Measurements from ENCODE around the gene PPARD. TPM values are rescaled to one million over a fixed set of nuclear protein-coding genes. Genes with fewer than 3 reads are reported as not detected.

The PPARD gene
- total and polyA plus RNA-seq, 4 donors = 5.9 to 27.7 (median 20.8) TPM

DNA sequence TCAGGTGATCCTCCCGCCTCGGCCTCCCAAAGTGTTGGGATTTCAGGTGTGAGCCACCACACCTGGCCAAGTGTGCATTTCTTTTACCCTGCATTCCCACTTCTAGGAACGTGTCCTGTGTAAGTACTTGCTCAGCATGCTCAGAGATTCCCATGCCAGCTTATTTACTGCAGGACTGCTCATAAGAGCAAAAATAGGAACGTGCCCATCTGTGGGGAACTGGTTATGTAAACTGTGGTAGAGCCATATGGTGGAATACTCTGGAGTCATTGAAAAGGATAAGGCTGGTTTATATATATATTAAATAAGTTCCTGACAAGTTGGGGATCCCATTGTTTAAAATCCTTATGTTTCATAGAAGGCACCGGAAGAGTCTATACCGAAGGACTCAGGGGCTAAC is 71.6 kb downstream of the PPARD start:
- Histone ChIP-seq H3K9me3 (ENCODE audit: control insufficient read depth, low read length) (no peaks in the 10 kb centered on the region), H3K4me1 (ENCODE audit: control insufficient read depth in 1 of 2, insufficient read depth in 2 of 2, low read length in 2 of 2) (no peaks in the 10 kb centered on the region), H3K36me3 (ENCODE audit: control insufficient read depth in 1 of 2, insufficient read depth in 2 of 2, low read length in 1 of 2) (peaks cover 0 to 4% of the 10 kb centered on the region in 2 donors), H3K27ac (ENCODE audit: low read depth in 1 of 2, low read length in 2 of 2) (no peak overlapping the region), H3K27me3 (ENCODE audit: control insufficient read depth in 1 of 2, insufficient read depth in 2 of 2, low read length in 1 of 2) (no peaks in the 10 kb centered on the region), H3K4me3 (ENCODE audit: low read length in 2 of 2) (no peak overlapping the region)
- WGBS, 2 donors = 89 to 90% methylated on average over 6 of the region's 6 CpGs
- DNase-seq (no peak), ATAC-seq (ENCODE audit: low FRiP score) (no peak)
- intact Hi-C loops (cut with DNase I) = loop anchor here (2.0 kb wide), 2 partner anchors 35 to 71 kb away; partner anchors contain the start of gene PPARD (in 2 of the 2)

DNA sequence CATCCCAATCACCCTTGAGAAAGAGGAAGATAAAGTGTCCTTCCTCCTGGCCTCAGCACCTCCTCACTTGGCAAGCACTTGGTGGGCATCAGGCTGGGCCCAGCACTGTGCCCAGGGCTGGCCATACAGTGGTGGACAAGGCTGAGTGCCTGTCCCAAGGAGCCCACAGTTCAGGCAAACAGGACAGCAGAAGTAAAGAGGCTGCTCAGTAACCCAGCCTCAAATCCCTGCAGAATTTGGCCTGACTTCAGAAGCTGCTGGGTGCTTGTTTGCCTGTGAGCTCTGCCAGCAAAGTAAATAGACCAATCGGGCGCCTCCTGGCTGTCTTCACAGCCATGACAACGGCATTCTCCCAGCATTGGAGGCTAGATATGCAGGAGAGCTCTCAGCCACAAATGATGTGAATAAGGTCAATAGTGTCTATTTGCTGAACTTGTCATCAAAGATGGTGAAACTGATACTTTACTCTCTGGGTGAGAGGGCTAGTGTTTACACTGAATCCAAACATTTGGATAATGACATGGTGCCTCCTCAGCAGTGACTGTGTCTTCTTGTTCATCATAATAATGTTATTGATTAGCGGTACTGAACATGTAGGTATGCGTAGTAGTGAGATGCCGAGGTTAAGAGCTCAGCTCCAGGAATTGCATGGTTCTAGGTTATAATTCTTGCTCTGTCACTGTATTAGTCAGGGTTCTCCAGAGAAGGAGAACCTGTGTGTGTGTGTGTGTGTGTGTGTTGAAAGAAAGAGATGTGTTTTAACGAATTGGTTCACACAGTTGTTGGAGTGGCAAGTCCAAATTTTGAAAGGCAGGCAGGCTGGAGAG is 72.9 kb downstream of the PPARD start:
- no peaks in the 10 kb centered on the region for H3K27me3 ChIP-seq (ENCODE audit: control insufficient read depth in 1 of 2, insufficient read depth in 2 of 2, low read length in 1 of 2)
- DNase-seq (peak; percentile 76 to 81), ATAC-seq (ENCODE audit: low FRiP score) (peak; percentile 76)
- no peak overlapping the region for H3K27ac ChIP-seq (ENCODE audit: low read depth in 1 of 2, low read length in 2 of 2)
- H3K9me3 ChIP-seq (ENCODE audit: control insufficient read depth, low read length) = no peaks in the 10 kb centered on the region
- H3K4me1 ChIP-seq (ENCODE audit: control insufficient read depth in 1 of 2, insufficient read depth in 2 of 2, low read length in 2 of 2) = no peaks in the 10 kb centered on the region
- intact Hi-C loops (cut with DNase I) = loop anchor here (2.0 kb wide), 2 partner anchors 34 to 72 kb away; partner anchors contain the start of gene PPARD (in 2 of the 2)
- peaks cover 0 to 5% of the 10 kb centered on the region in 2 donors for H3K36me3 ChIP-seq (ENCODE audit: control insufficient read depth in 1 of 2, insufficient read depth in 2 of 2, low read length in 1 of 2)
- WGBS, 2 donors = 48 to 49% methylated on average over 7 of the region's 7 CpGs
- H3K4me3 ChIP-seq (ENCODE audit: low read length in 2 of 2) = no peak overlapping the region

DNA sequence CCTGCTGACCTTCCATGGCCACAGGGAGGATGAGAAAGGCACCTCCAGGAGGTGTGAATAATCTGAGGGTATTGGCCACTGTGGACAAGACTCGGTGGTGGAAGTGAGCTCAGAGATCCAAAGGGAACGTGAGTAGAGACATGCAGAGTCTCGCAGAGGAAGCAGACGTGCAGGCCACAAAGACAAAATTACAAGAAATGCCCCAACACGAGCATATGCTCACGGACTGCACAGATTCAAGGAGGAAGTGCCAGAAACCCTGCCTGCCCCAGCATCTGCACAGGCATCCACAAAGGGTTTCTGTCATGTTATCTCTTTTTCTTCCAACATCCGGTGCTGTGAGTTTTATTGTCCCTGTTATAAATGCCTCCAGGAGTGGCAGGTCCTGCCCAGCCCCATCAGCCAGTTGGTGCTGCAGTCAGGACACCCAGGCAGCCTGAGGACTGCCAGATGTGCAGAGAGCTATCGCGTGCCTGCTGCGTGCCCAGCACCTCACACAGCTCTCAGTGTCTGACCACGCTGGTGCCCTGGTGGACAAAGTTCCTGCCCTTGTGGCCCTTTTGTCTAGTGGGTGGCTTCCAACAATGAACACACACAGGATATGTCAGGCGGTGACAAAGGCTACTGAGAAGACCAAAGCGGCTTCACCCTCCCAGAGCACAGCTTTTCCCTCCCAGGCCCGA is 75.8 kb downstream of the PPARD start:
- Histone ChIP-seq H3K27me3 (ENCODE audit: control insufficient read depth in 1 of 2, insufficient read depth in 2 of 2, low read length in 1 of 2) (no peaks in the 10 kb centered on the region), H3K4me1 (ENCODE audit: control insufficient read depth in 1 of 2, insufficient read depth in 2 of 2, low read length in 2 of 2) (no peaks in the 10 kb centered on the region), H3K36me3 (ENCODE audit: control insufficient read depth in 1 of 2, insufficient read depth in 2 of 2, low read length in 1 of 2) (peaks cover 3 to 8% of the 10 kb centered on the region in 2 donors), H3K27ac (ENCODE audit: low read depth in 1 of 2, low read length in 2 of 2) (no peak overlapping the region), H3K4me3 (ENCODE audit: low read length in 2 of 2) (no peak overlapping the region), H3K9me3 (ENCODE audit: control insufficient read depth, low read length) (no peaks in the 10 kb centered on the region)
- peak in 1 of 2 donors; percentile 58 for DNase-seq
- WGBS, 2 donors = 86 to 91% methylated on average over 14 of the region's 14 CpGs
- intact Hi-C loops (cut with DNase I) = no loop called here
- ATAC-seq (ENCODE audit: low FRiP score) = no peak

DNA sequence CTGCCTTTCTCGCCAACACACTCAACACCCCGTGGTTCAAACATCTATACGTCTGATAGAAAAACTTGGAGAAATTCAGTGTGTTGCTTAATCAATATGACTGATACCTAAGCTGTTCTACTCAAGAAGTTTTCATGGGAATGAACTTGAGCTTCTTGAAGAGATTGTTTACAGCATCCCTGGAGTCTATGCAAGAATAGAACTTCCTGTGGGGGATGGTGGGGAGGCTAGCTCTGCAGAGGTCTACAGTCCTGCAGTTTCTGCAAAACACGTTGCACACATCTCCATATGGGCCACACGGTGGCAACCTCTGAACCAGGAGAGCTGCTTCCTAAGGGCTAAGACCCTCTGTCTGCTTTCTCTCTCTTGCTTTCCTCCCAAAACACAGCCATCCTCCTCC is 77.1 kb downstream of the PPARD start:
- H3K9me3 ChIP-seq (ENCODE audit: control insufficient read depth, low read length) = no peaks in the 10 kb centered on the region
- H3K27me3 ChIP-seq (ENCODE audit: control insufficient read depth in 1 of 2, insufficient read depth in 2 of 2, low read length in 1 of 2) = no peaks in the 10 kb centered on the region
- peaks cover 3 to 12% of the 10 kb centered on the region in 2 donors for H3K36me3 ChIP-seq (ENCODE audit: control insufficient read depth in 1 of 2, insufficient read depth in 2 of 2, low read length in 1 of 2)
- no peak overlapping the region for H3K4me3 ChIP-seq (ENCODE audit: low read length in 2 of 2)
- ATAC-seq (ENCODE audit: low FRiP score) (no peak), DNase-seq (no peak)
- H3K27ac ChIP-seq (ENCODE audit: low read depth in 1 of 2, low read length in 2 of 2) = no peak overlapping the region
- intact Hi-C loops (cut with DNase I) = no loop called here
- H3K4me1 ChIP-seq (ENCODE audit: control insufficient read depth in 1 of 2, insufficient read depth in 2 of 2, low read length in 2 of 2) = no peaks in the 10 kb centered on the region
- 66 to 68% methylated on average over 5 of the region's 5 CpGs for WGBS, 2 donors

DNA sequence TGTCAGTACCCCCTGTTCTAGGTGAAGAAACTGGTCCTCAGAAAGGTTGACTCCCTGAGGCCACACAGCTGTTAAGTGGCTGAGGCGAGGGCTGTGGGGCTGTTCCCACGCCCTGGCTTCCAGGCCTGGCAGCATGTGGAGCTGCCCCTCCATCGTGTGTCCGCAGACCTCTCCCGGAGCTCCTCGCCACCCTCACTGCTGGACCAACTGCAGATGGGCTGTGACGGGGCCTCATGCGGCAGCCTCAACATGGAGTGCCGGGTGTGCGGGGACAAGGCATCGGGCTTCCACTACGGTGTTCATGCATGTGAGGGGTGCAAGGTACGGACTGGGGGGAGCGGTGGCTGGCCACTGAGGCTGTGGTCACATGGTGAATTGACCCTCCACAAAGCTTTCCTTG is 77.6 kb downstream of the PPARD start:
- Histone ChIP-seq H3K27ac (ENCODE audit: low read depth in 1 of 2, low read length in 2 of 2) (no peak overlapping the region), H3K4me1 (ENCODE audit: control insufficient read depth in 1 of 2, insufficient read depth in 2 of 2, low read length in 2 of 2) (no peaks in the 10 kb centered on the region), H3K36me3 (ENCODE audit: control insufficient read depth in 1 of 2, insufficient read depth in 2 of 2, low read length in 1 of 2) (peaks cover 3 to 16% of the 10 kb centered on the region in 2 donors), H3K9me3 (ENCODE audit: control insufficient read depth, low read length) (no peaks in the 10 kb centered on the region), H3K27me3 (ENCODE audit: control insufficient read depth in 1 of 2, insufficient read depth in 2 of 2, low read length in 1 of 2) (no peaks in the 10 kb centered on the region), H3K4me3 (ENCODE audit: low read length in 2 of 2) (no peak overlapping the region)
- ATAC-seq (ENCODE audit: low FRiP score) (no peak), DNase-seq (no peak)
- intact Hi-C loops (cut with DNase I) = no loop called here
- 95 to 96% methylated on average over 14 of the region's 14 CpGs for WGBS, 2 donors

DNA sequence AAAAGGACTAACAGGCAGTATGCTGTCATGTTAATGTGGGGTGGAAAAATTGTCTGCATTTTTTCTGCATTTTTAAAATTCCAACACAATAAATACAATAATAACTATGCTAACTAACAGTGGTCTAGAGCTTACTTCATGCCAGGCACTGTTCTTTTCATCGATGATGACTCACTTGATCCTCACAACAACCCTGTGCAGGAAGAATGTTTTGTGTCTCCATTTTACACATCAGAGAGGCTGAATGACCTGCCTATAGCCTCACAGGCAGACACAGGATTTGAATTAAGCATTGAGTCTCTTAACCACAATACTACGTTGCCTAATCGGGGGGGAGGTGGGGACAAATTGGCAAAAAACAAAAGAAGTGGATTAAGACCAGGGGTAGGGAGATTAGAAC is 82.9 kb downstream of the PPARD start:
- Histone ChIP-seq H3K4me3 (ENCODE audit: low read length in 2 of 2) (no peak overlapping the region), H3K36me3 (ENCODE audit: control insufficient read depth in 1 of 2, insufficient read depth in 2 of 2, low read length in 1 of 2) (peaks cover 3 to 11% of the 10 kb centered on the region in 2 donors), H3K27ac (ENCODE audit: low read depth in 1 of 2, low read length in 2 of 2) (no peak overlapping the region), H3K27me3 (ENCODE audit: control insufficient read depth in 1 of 2, insufficient read depth in 2 of 2, low read length in 1 of 2) (no peaks in the 10 kb centered on the region), H3K9me3 (ENCODE audit: control insufficient read depth, low read length) (peaks cover 4% of the 10 kb centered on the region), H3K4me1 (ENCODE audit: control insufficient read depth in 1 of 2, insufficient read depth in 2 of 2, low read length in 2 of 2) (no peaks in the 10 kb centered on the region)
- intact Hi-C loops (cut with DNase I) = no loop called here
- ATAC-seq (ENCODE audit: low FRiP score) = no peak
- WGBS, 2 donors = 59 to 62% methylated on average over 3 of the region's 3 CpGs
- DNase-seq = no peak

DNA sequence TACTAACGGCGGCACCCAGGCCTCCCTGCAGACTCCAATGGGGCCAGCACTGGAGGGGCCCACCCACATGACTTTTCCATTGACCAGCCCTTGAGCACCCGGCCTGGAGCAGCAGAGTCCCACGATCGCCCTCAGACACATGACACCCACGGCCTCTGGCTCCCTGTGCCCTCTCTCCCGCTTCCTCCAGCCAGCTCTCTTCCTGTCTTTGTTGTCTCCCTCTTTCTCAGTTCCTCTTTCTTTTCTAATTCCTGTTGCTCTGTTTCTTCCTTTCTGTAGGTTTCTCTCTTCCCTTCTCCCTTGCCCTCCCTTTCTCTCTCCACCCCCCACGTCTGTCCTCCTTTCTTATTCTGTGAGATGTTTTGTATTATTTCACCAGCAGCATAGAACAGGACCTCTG is 83.7 kb downstream of the PPARD start:
- Histone ChIP-seq H3K27me3 (ENCODE audit: control insufficient read depth in 1 of 2, insufficient read depth in 2 of 2, low read length in 1 of 2) (no peaks in the 10 kb centered on the region), H3K4me1 (ENCODE audit: control insufficient read depth in 1 of 2, insufficient read depth in 2 of 2, low read length in 2 of 2) (no peaks in the 10 kb centered on the region), H3K4me3 (ENCODE audit: low read length in 2 of 2) (no peak overlapping the region), H3K36me3 (ENCODE audit: control insufficient read depth in 1 of 2, insufficient read depth in 2 of 2, low read length in 1 of 2) (peaks cover 3 to 11% of the 10 kb centered on the region in 2 donors), H3K27ac (ENCODE audit: low read depth in 1 of 2, low read length in 2 of 2) (no peak overlapping the region), H3K9me3 (ENCODE audit: control insufficient read depth, low read length) (peaks cover 4% of the 10 kb centered on the region)
- peak in 1 of 2 donors; percentile 76 for DNase-seq
- no peak for ATAC-seq (ENCODE audit: low FRiP score)
- intact Hi-C loops (cut with DNase I) = no loop called here
- 85 to 87% methylated on average over 8 of the region's 8 CpGs for WGBS, 2 donors

DNA sequence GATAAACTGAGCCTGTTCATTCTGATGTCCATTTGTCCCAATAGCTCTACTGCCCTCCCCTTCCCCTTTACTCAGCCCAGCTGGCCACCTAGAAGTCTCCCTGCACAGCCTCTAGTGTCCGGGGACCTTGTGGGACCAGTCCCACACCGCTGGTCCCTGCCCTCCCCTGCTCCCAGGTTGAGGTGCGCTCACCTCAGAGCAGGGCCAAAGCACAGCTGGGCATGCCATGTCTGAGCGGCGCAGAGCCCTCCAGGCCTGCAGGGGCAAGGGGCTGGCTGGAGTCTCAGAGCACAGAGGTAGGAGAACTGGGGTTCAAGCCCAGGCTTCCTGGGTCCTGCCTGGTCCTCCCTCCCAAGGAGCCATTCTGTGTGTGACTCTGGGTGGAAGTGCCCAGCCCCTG is 85.1 kb downstream of the PPARD start:
- DNase-seq (no peak), ATAC-seq (ENCODE audit: low FRiP score) (no peak)
- Histone ChIP-seq H3K36me3 (ENCODE audit: control insufficient read depth in 1 of 2, insufficient read depth in 2 of 2, low read length in 1 of 2) (peaks cover 0 to 8% of the 10 kb centered on the region in 2 donors), H3K27me3 (ENCODE audit: control insufficient read depth in 1 of 2, insufficient read depth in 2 of 2, low read length in 1 of 2) (no peaks in the 10 kb centered on the region), H3K27ac (ENCODE audit: low read depth in 1 of 2, low read length in 2 of 2) (no peak overlapping the region), H3K4me1 (ENCODE audit: control insufficient read depth in 1 of 2, insufficient read depth in 2 of 2, low read length in 2 of 2) (no peaks in the 10 kb centered on the region), H3K4me3 (ENCODE audit: low read length in 2 of 2) (no peak overlapping the region), H3K9me3 (ENCODE audit: control insufficient read depth, low read length) (peaks cover 4% of the 10 kb centered on the region)
- 87 to 91% methylated on average over 5 of the region's 5 CpGs for WGBS, 2 donors
- intact Hi-C loops (cut with DNase I) = no loop called here

Measured in aorta (tissue), 5 donors.